ENCODE measurements around the gene CCDC38.
"Not testable (repeated sequence)": the region's sequence is repeated elsewhere in the genome, so short reads cannot be mapped to it uniquely, and the experiment has no call there.

Gene CCDC38

DNA sequence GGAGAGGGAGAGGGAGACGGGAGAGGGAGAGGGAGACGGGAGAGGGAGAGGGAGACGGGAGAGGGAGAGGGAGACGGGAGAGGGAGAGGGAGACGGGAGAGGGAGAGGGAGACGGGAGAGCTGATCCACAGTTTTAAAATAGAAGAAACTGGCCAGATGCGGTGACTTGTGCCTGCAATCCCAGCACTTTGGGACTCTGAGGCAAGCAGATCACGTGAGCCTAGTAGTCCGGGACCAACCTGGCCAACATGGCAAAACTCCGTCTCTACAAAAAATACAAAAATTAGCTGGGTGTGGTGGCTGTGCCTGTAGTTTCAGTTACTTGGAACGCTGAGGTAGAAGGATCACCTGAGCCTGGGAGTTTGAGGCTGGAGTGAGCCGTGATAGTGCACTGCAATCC is 100.0 kb downstream of the CCDC38 start:
- H3K36me3 ChIP-seq (ENCODE audit: control insufficient read depth in 4 of 4, insufficient read depth in 4 of 4, low read length in 3 of 4); H3K4me3 ChIP-seq (ENCODE audit: control insufficient read depth in 1 of 7, extremely low read depth in 1 of 7, insufficient read depth in 4 of 7, low read depth in 2 of 7, low read length in 6 of 7); POLR2A ChIA-PET; H3K4me1 ChIP-seq (ENCODE audit: control extremely low read depth in 1 of 4, control insufficient read depth in 4 of 4, insufficient read depth in 4 of 4, low read length in 3 of 4); CTCF ChIA-PET; H3K27ac ChIP-seq (ENCODE audit: insufficient read depth in 1 of 2, low read depth in 1 of 2, low read length in 2 of 2, poor library complexity in 1 of 2, severe bottlenecking in 2 of 2); DNase-seq; H3K9me3 ChIP-seq (ENCODE audit: control extremely low read depth in 1 of 5, control insufficient read depth in 4 of 5, insufficient read depth in 2 of 5, low read depth in 1 of 5, low read length in 4 of 5): not testable (repeated sequence)
- H3K27me3 ChIP-seq (replicated peaks in 2 of 5; ENCODE audit: control insufficient read depth in 4 of 5, insufficient read depth in 5 of 5, low read length in 4 of 5): peaks cover 0 to 47% (median 12%) of the 10 kb centered on the region in 5 experiments
- 97% methylated on average over 6 of the region's 12 CpGs for WGBS (ENCODE audit: insufficient coverage)

GRCh38 chr12:95838125-95838524 is 104.3 kb downstream of the CCDC38 start:
- WGBS (ENCODE audit: insufficient coverage): 18% methylated on average over 8 of the region's 11 CpGs
- peak in 2 of 3 donors; percentile 50 to 56 for DNase-seq
- peak overlapping the region in 1 of 7 experiments; percentile 16 for H3K4me3 ChIP-seq (ENCODE audit: control insufficient read depth in 1 of 7, extremely low read depth in 1 of 7, insufficient read depth in 4 of 7, low read depth in 2 of 7, low read length in 6 of 7)
- CTCF ChIA-PET: no interaction called here
- H3K27ac ChIP-seq (ENCODE audit: insufficient read depth in 1 of 2, low read depth in 1 of 2, low read length in 2 of 2, poor library complexity in 1 of 2, severe bottlenecking in 2 of 2): no peak overlapping the region
- peaks cover 0 to 7% (median 0%) of the 10 kb centered on the region in 4 experiments for H3K4me1 ChIP-seq (ENCODE audit: control extremely low read depth in 1 of 4, control insufficient read depth in 4 of 4, insufficient read depth in 4 of 4, low read length in 3 of 4)
- H3K36me3 ChIP-seq (ENCODE audit: control insufficient read depth in 4 of 4, insufficient read depth in 4 of 4, low read length in 3 of 4): no peaks in the 10 kb centered on the region
- H3K27me3 ChIP-seq (replicated peaks in 2 of 5; ENCODE audit: control insufficient read depth in 4 of 5, insufficient read depth in 5 of 5, low read length in 4 of 5): peaks cover 1 to 30% (median 4%) of the 10 kb centered on the region in 5 experiments
- POLR2A ChIA-PET: no interaction called here
- H3K9me3 ChIP-seq (ENCODE audit: control extremely low read depth in 1 of 5, control insufficient read depth in 4 of 5, insufficient read depth in 2 of 5, low read depth in 1 of 5, low read length in 4 of 5): peaks cover 0 to under 1% (median 0%) of the 10 kb centered on the region in 5 experiments

DNA sequence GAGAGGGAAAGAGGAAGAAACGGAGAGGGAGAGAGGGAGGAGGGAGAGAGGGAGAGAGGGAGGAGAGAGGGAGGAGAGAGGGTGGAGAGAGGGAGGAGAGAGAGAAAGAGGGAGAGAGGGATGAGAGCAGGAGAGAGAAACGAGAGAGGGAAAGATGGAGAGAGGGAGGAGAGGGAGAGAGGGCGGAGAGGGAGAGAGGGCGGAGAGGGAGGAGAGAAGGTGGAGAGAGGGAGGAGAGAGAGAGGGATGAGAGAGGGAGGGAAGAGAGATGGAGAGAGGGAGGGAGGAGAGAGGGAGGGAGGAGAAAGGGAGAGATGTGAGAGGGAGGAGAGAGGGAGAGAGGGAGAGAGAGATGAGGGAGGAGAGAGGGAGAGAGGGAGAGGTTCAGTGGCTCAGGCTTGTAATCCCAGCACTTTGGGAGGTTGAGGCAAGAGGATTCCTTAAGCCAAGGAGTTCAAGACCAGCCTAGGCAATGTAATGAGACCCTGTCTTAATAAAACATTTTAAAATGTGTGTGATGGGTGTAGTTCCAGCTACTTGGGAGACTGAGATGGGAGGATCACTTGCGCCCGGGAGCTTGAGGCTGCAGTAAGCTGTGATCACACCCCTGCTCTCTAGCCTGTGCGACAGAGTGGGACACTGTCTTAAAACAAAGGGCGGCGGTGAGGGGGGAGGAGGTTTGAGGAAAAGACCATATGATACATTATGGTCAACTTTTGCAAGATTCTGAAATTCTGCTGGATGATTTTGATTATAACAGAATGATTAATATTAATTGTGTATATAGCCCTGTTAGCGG is 105.0 kb downstream of the CCDC38 start:
- ChIA-PET CTCF (no interaction called here), POLR2A (no interaction called here)
- no peaks in the 10 kb centered on the region for H3K9me3 ChIP-seq (ENCODE audit: control extremely low read depth in 1 of 5, control insufficient read depth in 4 of 5, insufficient read depth in 2 of 5, low read depth in 1 of 5, low read length in 4 of 5)
- H3K27ac ChIP-seq (ENCODE audit: insufficient read depth in 1 of 2, low read depth in 1 of 2, low read length in 2 of 2, poor library complexity in 1 of 2, severe bottlenecking in 2 of 2): no peak overlapping the region
- WGBS (ENCODE audit: insufficient coverage): 78% methylated on average over 8 of the region's 10 CpGs
- no peak for DNase-seq
- H3K36me3 ChIP-seq (ENCODE audit: control insufficient read depth in 4 of 4, insufficient read depth in 4 of 4, low read length in 3 of 4): no peaks in the 10 kb centered on the region
- H3K4me1 ChIP-seq (ENCODE audit: control extremely low read depth in 1 of 4, control insufficient read depth in 4 of 4, insufficient read depth in 4 of 4, low read length in 3 of 4): peaks cover 0 to 7% (median 0%) of the 10 kb centered on the region in 4 experiments
- H3K4me3 ChIP-seq (ENCODE audit: control insufficient read depth in 1 of 7, extremely low read depth in 1 of 7, insufficient read depth in 4 of 7, low read depth in 2 of 7, low read length in 6 of 7): no peak overlapping the region
- peaks cover 1 to 23% (median 6%) of the 10 kb centered on the region in 5 experiments for H3K27me3 ChIP-seq (replicated peaks in 2 of 5; ENCODE audit: control insufficient read depth in 4 of 5, insufficient read depth in 5 of 5, low read length in 4 of 5)

DNA sequence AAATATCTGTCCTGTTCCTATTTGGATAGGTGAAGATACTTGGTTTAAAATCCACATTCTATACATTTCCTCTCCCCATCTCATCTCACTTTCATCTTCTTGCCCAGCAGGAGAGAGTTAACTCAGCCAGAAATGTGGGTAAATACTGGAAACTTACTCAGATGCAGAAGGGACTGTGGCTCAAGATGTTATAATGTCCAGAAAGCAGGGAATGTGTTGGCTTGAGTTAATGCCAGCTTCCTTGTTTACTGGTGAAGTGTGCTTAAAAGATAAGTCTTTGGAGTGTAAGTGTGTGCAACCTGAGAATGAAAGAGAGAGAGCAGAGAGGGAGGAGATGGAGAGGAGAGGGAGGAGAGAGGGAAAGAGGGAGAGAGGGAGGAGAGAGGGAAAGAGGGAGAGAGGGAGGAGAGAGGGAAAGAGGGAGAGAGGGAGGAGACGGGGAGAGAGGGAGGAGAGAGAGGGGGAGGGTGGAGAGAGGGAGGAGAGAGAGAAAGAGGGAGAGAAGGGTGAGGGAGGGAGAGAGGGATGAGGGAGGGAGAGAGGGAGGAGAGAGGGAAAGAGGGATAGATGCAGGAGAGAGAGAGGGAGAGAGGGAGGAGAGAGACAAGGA is 105.7 kb downstream of the CCDC38 start:
- Histone ChIP-seq H3K27ac (ENCODE audit: insufficient read depth in 1 of 2, low read depth in 1 of 2, low read length in 2 of 2, poor library complexity in 1 of 2, severe bottlenecking in 2 of 2) (no peak overlapping the region), H3K36me3 (ENCODE audit: control insufficient read depth in 4 of 4, insufficient read depth in 4 of 4, low read length in 3 of 4) (no peaks in the 10 kb centered on the region), H3K9me3 (ENCODE audit: control extremely low read depth in 1 of 5, control insufficient read depth in 4 of 5, insufficient read depth in 2 of 5, low read depth in 1 of 5, low read length in 4 of 5) (no peaks in the 10 kb centered on the region), H3K4me3 (ENCODE audit: control insufficient read depth in 1 of 7, extremely low read depth in 1 of 7, insufficient read depth in 4 of 7, low read depth in 2 of 7, low read length in 6 of 7) (no peak overlapping the region), H3K4me1 (ENCODE audit: control extremely low read depth in 1 of 4, control insufficient read depth in 4 of 4, insufficient read depth in 4 of 4, low read length in 3 of 4) (peaks cover 0 to 7% (median 0%) of the 10 kb centered on the region in 4 experiments), H3K27me3 (replicated peaks in 2 of 5; ENCODE audit: control insufficient read depth in 4 of 5, insufficient read depth in 5 of 5, low read length in 4 of 5) (peaks cover 1 to 22% (median 6%) of the 10 kb centered on the region in 5 experiments)
- CTCF ChIA-PET: no interaction called here
- no peak for DNase-seq
- POLR2A ChIA-PET: no interaction called here
- WGBS (ENCODE audit: insufficient coverage): 0% methylated on average over 1 of the region's 1 CpG

GRCh38 chr12:95836185-95836609 is 106.2 kb downstream of the CCDC38 start:
- CTCF ChIA-PET: no interaction called here
- no peak for DNase-seq

GRCh38 chr12:95834572-95834971 is 107.8 kb downstream of the CCDC38 start:
- Histone ChIP-seq H3K27me3 (replicated peaks in 2 of 5; ENCODE audit: control insufficient read depth in 4 of 5, insufficient read depth in 5 of 5, low read length in 4 of 5) (peaks cover 4 to 22% (median 6%) of the 10 kb centered on the region in 5 experiments), H3K9me3 (ENCODE audit: control extremely low read depth in 1 of 5, control insufficient read depth in 4 of 5, insufficient read depth in 2 of 5, low read depth in 1 of 5, low read length in 4 of 5) (no peaks in the 10 kb centered on the region), H3K27ac (ENCODE audit: insufficient read depth in 1 of 2, low read depth in 1 of 2, low read length in 2 of 2, poor library complexity in 1 of 2, severe bottlenecking in 2 of 2) (no peak overlapping the region), H3K4me1 (ENCODE audit: control extremely low read depth in 1 of 4, control insufficient read depth in 4 of 4, insufficient read depth in 4 of 4, low read length in 3 of 4) (peaks cover 0 to 7% (median 0%) of the 10 kb centered on the region in 4 experiments), H3K4me3 (ENCODE audit: control insufficient read depth in 1 of 7, extremely low read depth in 1 of 7, insufficient read depth in 4 of 7, low read depth in 2 of 7, low read length in 6 of 7) (no peak overlapping the region), H3K36me3 (ENCODE audit: control insufficient read depth in 4 of 4, insufficient read depth in 4 of 4, low read length in 3 of 4) (no peaks in the 10 kb centered on the region)
- POLR2A ChIA-PET: no interaction called here
- CTCF ChIA-PET: no interaction called here
- no CpG with 5 or more reads among the region's 1 CpG for WGBS (ENCODE audit: insufficient coverage)
- no peak for DNase-seq

More at GRCh38 chr12:95836185-95836609, 106.2 kb downstream of the CCDC38 start:
- 84% methylated on average over 3 of the region's 3 CpGs for WGBS (ENCODE audit: insufficient coverage)
- Histone ChIP-seq H3K27ac (ENCODE audit: insufficient read depth in 1 of 2, low read depth in 1 of 2, low read length in 2 of 2, poor library complexity in 1 of 2, severe bottlenecking in 2 of 2) (no peak overlapping the region), H3K27me3 (replicated peaks in 2 of 5; ENCODE audit: control insufficient read depth in 4 of 5, insufficient read depth in 5 of 5, low read length in 4 of 5) (peaks cover 1 to 22% (median 6%) of the 10 kb centered on the region in 5 experiments), H3K4me1 (ENCODE audit: control extremely low read depth in 1 of 4, control insufficient read depth in 4 of 4, insufficient read depth in 4 of 4, low read length in 3 of 4) (peaks cover 0 to 7% (median 0%) of the 10 kb centered on the region in 4 experiments), H3K9me3 (ENCODE audit: control extremely low read depth in 1 of 5, control insufficient read depth in 4 of 5, insufficient read depth in 2 of 5, low read depth in 1 of 5, low read length in 4 of 5) (no peaks in the 10 kb centered on the region), H3K36me3 (ENCODE audit: control insufficient read depth in 4 of 4, insufficient read depth in 4 of 4, low read length in 3 of 4) (no peaks in the 10 kb centered on the region), H3K4me3 (ENCODE audit: control insufficient read depth in 1 of 7, extremely low read depth in 1 of 7, insufficient read depth in 4 of 7, low read depth in 2 of 7, low read length in 6 of 7) (no peak overlapping the region)
- POLR2A ChIA-PET: no interaction called here
